Measurements from ENCODE around the gene SHFL. TPM values are rescaled to one million over a fixed set of nuclear protein-coding genes. Genes with fewer than 3 reads are reported as not detected.

The SHFL gene
- polyA plus RNA-seq, 3 donors: 12.6 to 106 (median 17.6) TPM

GRCh38 chr19:10139952-10140351, 53.8 kb downstream of the SHFL start:
- Mint-ChIP-seq H3K27me3 (ENCODE audit: low read depth in 3 of 3) (no peaks in the 10 kb centered on the region), H3K4me3 (no peak overlapping the region), H3K27ac (peak overlapping the region in 2 of 7 donors; percentile 41 to 68), H3K4me1 (no peaks in the 10 kb centered on the region), H3K9me3 (no peaks in the 10 kb centered on the region), H3K36me3 (peaks cover 76 to 95% of the 10 kb centered on the region in 2 donors)
- no peak overlapping the region for H2AFZ ChIP-seq (ENCODE audit: insufficient read depth, low read depth, low read length, poor library complexity, severe bottlenecking)
- DNase-seq: no peak
- H3K9me3 ChIP-seq (replicated peaks in 1 of 2; ENCODE audit: control insufficient read depth in 1 of 2, insufficient read depth in 1 of 2, low read length in 2 of 2): no peaks in the 10 kb centered on the region
- no peaks in the 10 kb centered on the region for H3K4me1 ChIP-seq (ENCODE audit: control insufficient read depth in 1 of 2, insufficient read depth in 2 of 2, low read length in 2 of 2)
- 98% methylated on average over 20 of the region's 23 CpGs for WGBS (ENCODE audit: insufficient coverage)
- intact Hi-C loops (cut with micrococcal nuclease): no loop called here
- TF ChIP-seq, protein P1, sequence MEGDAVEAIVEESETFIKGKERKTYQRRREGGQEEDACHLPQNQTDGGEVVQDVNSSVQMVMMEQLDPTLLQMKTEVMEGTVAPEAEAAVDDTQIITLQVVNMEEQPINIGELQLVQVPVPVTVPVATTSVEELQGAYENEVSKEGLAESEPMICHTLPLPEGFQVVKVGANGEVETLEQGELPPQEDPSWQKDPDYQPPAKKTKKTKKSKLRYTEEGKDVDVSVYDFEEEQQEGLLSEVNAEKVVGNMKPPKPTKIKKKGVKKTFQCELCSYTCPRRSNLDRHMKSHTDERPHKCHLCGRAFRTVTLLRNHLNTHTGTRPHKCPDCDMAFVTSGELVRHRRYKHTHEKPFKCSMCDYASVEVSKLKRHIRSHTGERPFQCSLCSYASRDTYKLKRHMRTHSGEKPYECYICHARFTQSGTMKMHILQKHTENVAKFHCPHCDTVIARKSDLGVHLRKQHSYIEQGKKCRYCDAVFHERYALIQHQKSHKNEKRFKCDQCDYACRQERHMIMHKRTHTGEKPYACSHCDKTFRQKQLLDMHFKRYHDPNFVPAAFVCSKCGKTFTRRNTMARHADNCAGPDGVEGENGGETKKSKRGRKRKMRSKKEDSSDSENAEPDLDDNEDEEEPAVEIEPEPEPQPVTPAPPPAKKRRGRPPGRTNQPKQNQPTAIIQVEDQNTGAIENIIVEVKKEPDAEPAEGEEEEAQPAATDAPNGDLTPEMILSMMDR (IDR thresholded peaks at IDR 0.05): no peak
- H3K4me2 ChIP-seq (replicated peaks; ENCODE audit: extremely low read depth, low read length, poor library complexity, severe bottlenecking): no peak overlapping the region
- peaks cover 97 to 100% of the 10 kb centered on the region in 2 donors for H3K36me3 ChIP-seq (replicated peaks in 1 of 2; ENCODE audit: control insufficient read depth in 1 of 2, insufficient read depth in 2 of 2, low read length in 2 of 2)
- H3K27me3 ChIP-seq (ENCODE audit: control insufficient read depth in 2 of 2, insufficient read depth in 2 of 2, low read length in 2 of 2): no peaks in the 10 kb centered on the region
- H3K4me3 ChIP-seq (replicated peaks in 1 of 3; ENCODE audit: low read depth in 2 of 3, low read length in 3 of 3): no peak overlapping the region
- H4K20me1 ChIP-seq (ENCODE audit: insufficient read depth, low read length): no peaks in the 10 kb centered on the region
- no peak overlapping the region for H3K27ac ChIP-seq (ENCODE audit: low read depth in 1 of 2, low read length in 2 of 2)
- no peaks in the 10 kb centered on the region for H3K79me2 ChIP-seq (ENCODE audit: insufficient read depth, low read length)
- H3K9ac ChIP-seq (ENCODE audit: insufficient read depth, low read length, poor library complexity, severe bottlenecking): no peak overlapping the region

DNA sequence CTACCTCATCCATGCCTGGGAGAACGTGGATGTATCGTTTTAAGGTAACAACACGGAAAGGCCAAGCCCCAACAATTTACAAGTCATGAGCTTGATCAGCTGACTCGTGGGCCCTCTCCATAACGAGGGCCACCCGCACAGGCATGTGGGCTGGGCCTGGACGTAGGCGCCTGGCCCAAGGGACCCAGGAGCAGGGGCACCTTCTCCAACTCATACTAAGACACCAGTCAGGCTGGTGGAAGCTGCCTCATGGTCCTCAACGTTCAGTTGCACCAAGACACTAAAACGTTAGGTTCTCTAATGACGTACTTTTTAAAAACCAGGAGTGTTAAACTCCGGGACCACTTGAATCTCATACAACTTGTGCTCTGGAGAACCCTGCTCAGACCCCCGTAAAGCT, 55.4 kb downstream of the SHFL start:
- Histone ChIP-seq H3K79me2 (ENCODE audit: insufficient read depth, low read length) (peaks cover 4% of the 10 kb centered on the region), H2AFZ (ENCODE audit: insufficient read depth, low read depth, low read length, poor library complexity, severe bottlenecking) (no peak overlapping the region), H3K9ac (ENCODE audit: insufficient read depth, low read length, poor library complexity, severe bottlenecking) (no peak overlapping the region), H3K4me1 (ENCODE audit: control insufficient read depth in 1 of 2, insufficient read depth in 2 of 2, low read length in 2 of 2) (no peaks in the 10 kb centered on the region), H3K9me3 (replicated peaks in 1 of 2; ENCODE audit: control insufficient read depth in 1 of 2, insufficient read depth in 1 of 2, low read length in 2 of 2) (no peaks in the 10 kb centered on the region), H4K20me1 (ENCODE audit: insufficient read depth, low read length) (no peaks in the 10 kb centered on the region), H3K27ac (ENCODE audit: low read depth in 1 of 2, low read length in 2 of 2) (peak overlapping the region in 1 of 2 donors; percentile 24), H3K4me3 (replicated peaks in 1 of 3; ENCODE audit: low read depth in 2 of 3, low read length in 3 of 3) (no peak overlapping the region), H3K36me3 (replicated peaks in 1 of 2; ENCODE audit: control insufficient read depth in 1 of 2, insufficient read depth in 2 of 2, low read length in 2 of 2) (peaks cover 97 to 100% of the 10 kb centered on the region in 2 donors), H3K4me2 (replicated peaks; ENCODE audit: extremely low read depth, low read length, poor library complexity, severe bottlenecking) (no peak overlapping the region), H3K27me3 (ENCODE audit: control insufficient read depth in 2 of 2, insufficient read depth in 2 of 2, low read length in 2 of 2) (no peaks in the 10 kb centered on the region)
- DNase-seq: no peak
- H3K4me1 Mint-ChIP-seq: no peaks in the 10 kb centered on the region
- TF ChIP-seq, protein P1 (IDR thresholded peaks at IDR 0.05): no peak
- no peaks in the 10 kb centered on the region for H3K9me3 Mint-ChIP-seq
- no peaks in the 10 kb centered on the region for H3K27me3 Mint-ChIP-seq (ENCODE audit: low read depth in 3 of 3)
- H3K36me3 Mint-ChIP-seq: peaks cover 85 to 98% of the 10 kb centered on the region in 2 donors
- H3K4me3 Mint-ChIP-seq: no peak overlapping the region
- 92% methylated on average over 13 of the region's 13 CpGs for WGBS (ENCODE audit: insufficient coverage)
- peak overlapping the region in 1 of 7 donors; percentile 52 for H3K27ac Mint-ChIP-seq
- intact Hi-C loops (cut with micrococcal nuclease): no loop called here
